Activated effector memory CD4-positive, alpha-beta T cell treated with anti-CD3 and anti-CD28 coated beads, Interleukin-2, amount 50 U/mL, for 16 hours (primary cell): ENCODE measurements around the gene PLEKHA7.
"Not testable (repeated sequence)": the region's sequence is repeated elsewhere in the genome, so short reads cannot be mapped to it uniquely, and the experiment has no call there.

Experiments used
- DNase-seq: peaks from one replicate; pipeline ENCODE4 v3.0.0-alpha.2; 2020

The PLEKHA7 gene

DNA sequence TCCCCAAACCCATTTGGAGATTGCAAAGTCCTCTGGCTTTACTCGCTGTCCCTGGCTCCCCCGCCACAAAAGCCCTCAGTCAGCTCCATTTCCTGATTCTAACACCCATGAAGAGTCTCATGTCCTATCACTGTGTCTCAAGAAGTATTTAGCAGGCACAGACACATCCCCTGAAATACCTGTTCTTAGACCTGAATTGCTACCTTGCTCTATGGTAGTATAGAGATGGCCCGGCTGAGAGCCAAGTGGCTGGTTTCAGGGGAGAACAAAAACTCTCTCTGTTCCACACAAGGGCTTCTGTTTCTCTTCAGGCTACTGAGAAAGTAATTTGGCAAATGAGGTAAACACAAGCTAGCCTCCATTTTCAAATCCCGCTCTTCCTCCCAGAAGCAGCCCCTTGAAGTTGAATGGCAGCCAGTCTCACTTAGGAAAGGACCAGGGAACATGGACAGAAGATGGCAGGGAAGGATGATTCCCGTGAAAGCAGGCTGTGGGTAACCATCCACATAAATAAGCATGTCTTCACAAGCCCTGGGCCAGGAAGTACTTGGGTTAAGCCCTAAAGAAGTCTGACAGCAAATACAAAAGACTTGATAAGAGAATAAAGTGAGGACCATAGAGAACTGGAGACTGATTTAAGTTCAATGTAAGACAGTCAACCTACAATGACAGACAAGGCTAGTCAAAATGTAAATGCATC, 138.0 kb downstream of the PLEKHA7 start:
- DNase-seq: no peak

DNA sequence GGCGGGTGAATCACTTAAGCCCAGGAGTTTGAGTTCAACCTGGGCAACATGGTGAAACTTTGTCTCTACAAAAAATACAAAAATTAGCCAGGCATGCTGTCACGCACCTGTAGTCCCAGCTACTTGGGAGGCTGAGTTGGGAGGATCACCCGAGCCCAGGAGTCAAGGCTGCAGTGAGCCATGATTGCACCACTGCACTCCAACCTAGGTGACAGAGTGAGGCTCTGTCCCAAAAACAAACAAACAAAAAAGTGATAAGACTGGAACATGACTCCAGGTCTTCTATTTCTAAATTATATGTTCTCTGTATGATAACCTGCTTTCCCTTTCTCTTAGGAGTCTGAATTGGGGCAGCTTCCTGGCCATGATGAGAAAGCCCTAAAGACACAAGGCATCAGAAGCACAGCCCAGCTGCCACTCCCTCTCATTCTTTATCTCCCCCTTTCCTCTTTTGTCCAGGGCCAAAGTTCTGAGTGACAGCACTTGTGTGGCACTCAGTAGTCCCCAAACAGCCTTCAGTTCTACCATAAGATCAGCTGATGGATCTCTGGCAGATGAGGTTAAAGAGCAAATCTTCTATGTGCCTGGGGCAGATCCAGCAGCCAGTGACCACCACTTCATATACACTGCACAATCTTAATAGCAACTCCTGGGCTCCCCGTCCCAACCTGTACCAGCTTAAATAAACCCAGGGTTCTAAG, 139.8 kb downstream of the PLEKHA7 start:
- no peak for DNase-seq

DNA sequence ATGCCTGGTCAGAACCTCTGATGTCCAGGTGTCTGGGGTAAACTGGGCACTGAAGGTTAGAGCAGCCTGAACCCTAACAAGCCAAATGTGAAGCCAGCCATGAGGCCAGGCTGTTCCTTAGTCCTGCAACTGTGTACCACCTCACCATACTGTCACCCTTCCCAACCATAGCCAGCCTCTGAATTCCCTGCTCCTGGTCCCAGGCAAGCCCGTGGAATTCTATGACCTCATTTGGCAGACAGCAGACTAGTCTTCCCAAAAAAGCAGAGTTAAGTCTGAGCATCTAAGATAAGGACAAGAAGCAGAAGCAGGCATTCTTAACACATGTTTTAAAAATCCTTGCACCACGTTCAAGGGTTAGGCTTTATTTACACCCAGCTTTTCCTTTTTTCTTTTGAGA, 140.9 kb downstream of the PLEKHA7 start:
- DNase-seq: no peak

- DNase-seq: no peak
Measured at GRCh38 chr11:16871368-16871767, 142.8 kb downstream of the PLEKHA7 start.

DNA sequence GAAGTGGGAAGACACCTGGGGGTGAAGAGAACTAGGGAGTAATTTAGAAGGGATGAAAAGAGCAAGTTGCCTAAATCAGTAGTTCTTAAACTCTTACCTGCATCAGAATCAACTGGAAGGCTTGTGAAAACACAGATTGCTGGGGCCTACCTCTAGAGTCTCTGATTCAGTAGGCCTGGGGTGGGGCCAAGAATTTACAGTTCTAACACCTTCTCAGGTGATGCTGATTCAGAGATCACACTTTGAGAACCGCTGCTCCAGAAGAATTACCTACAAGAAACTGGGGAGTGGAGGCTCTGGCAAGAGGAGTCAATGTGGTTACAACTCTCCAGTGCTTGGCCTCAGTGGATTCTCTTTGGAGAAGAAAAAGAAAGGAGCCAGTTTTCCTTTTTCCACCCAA, 147.1 kb downstream of the PLEKHA7 start:
- no peak for DNase-seq

GRCh38 chr11:16864428-16864827, 149.8 kb downstream of the PLEKHA7 start:
- not testable (repeated sequence) for DNase-seq

DNA sequence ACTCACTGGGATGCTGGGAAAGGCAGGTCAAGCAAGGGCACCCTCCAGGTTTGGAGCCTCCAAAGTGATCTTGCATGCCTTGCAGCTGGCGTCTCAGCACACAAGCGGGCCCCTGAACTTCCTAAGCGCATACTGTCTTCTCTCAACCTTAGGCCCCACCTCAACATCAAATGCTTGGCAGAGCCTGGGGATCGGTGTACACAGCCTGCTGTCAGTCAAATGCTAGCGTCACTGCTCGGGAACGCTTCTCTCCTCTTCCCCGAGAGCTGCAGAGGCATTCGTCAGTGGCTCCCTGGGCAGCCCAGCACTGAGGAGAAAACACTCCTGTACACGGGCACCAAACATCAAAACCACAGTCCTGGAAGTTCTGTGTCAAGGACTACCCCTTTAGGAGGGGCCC, 150.8 kb downstream of the PLEKHA7 start:
- no peak for DNase-seq

- no peak for DNase-seq
Measured at GRCh38 chr11:16862726-16863125, 151.5 kb downstream of the PLEKHA7 start.

DNA sequence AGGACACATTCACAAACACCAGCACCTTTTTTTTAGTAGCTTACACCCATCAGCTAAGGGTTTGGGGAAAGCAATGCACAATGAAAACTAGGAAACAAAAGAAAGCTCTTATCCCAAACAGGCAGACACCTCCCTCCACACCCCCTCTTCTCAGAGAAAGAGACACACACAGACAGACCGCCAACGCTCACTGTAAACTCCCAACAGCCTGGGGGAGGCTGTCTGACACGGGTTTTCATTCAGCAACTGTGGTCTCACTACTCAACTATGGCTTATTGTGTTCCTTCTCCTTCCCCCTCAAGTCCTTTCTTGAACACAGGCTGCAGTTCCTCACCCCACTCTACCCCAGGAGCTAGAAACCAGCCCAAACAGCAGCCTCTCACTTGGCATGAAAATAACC, 152.4 kb downstream of the PLEKHA7 start:
- no peak for DNase-seq

DNA sequence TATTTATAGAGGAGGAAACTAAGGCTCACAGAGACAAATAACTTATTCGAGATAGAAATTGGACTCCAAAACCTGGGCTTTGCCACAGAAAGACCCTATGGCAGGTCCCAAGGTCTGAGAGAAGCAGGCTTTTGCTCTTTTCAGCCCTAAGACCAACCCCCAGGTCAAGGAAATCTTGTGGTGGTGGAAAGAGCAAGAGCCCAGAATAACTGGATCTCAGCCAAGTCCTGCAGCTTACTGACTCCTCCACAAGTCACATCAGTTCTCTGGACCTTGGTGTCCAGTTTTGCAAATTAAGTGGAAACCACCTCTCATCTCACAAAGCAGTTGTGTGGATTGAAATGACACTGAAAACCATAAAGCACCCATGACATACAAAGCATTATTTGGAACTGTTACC, 153.6 kb downstream of the PLEKHA7 start:
- no peak for DNase-seq

GRCh38 chr11:16859651-16860050, 154.6 kb downstream of the PLEKHA7 start:
- no peak for DNase-seq

DNA sequence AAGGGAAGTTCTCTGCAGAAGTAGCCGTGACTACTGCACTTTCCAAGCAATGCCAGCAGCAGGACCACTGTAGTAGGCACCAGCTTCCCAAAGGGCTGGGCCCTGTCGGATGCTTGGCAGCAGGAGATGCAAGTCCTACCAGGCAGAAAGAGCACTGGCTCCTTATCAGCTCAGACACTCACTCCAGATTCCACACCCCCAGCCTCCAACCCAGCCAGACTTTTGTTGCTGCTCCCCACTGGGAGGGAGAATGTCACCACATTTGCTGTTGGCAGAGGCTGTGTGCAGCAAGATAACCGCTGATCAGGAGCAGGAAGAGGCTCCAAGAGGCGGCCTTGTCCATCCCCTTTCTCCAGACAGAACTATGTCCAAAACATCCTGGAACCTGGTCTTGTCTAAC, 157.0 kb downstream of the PLEKHA7 start:
- no peak for DNase-seq

- DNase-seq: no peak
Measured at GRCh38 chr11:16856022-16856471, 158.2 kb downstream of the PLEKHA7 start.

- no peak for DNase-seq
Measured at GRCh38 chr11:16854979-16855378, 159.2 kb downstream of the PLEKHA7 start.

DNA sequence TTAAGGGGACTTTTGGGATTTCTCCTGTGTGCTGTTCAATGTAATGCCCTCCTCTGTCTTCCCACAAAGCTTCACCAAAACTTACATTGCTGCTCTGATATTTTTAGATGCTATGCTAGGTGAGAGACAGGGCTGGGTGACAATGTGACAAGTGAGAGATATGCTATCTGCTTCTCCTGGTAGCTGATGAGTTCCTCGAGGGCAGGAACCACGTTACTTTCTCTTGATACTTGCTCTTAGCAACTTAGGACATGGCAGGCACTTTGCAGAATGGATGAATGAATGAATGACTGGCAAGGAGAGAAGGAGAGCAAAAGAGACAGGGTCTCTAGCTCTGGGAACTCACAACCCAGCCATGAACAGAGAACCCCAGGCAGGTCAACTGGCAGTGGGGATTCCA, 160.4 kb downstream of the PLEKHA7 start:
- no peak for DNase-seq

- no peak for DNase-seq
Measured at GRCh38 chr11:16853266-16853665, 160.9 kb downstream of the PLEKHA7 start.

- no peak for DNase-seq
Measured at GRCh38 chr11:16846305-16846704, 167.9 kb downstream of the PLEKHA7 start.

DNA sequence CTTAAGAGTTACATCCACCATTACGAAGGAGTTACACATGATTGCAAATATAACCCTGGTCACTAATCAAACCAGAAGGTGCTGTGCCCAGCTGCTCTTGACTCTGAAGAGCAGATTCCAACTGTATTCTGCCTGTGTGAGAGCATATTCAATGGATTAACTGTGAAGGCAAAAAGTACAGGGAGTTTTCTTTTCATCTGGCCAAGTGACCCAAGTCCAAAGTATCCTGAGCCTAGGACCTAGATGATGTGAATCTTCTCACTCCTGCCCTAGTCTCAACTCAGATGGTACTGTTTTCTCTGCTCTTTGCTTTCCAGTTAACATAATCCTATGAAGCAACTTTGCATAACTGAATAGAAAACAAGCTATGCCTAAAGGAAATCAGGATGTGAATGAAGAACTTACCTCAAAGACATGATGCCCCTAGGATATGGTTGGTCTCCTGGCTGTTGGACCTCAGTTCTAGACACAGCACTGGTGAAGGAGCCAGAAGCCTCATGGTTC, 169.9 kb downstream of the PLEKHA7 start:
- DNase-seq: no peak

GRCh38 chr11:16843294-16843693, 170.9 kb downstream of the PLEKHA7 start:
- DNase-seq: no peak

- DNase-seq: no peak
Measured at GRCh38 chr11:16841984-16842383, 172.2 kb downstream of the PLEKHA7 start.

- DNase-seq: no peak
Measured at GRCh38 chr11:16841481-16841880, 172.7 kb downstream of the PLEKHA7 start.

- DNase-seq: no peak
Measured at GRCh38 chr11:16840951-16841350, 173.3 kb downstream of the PLEKHA7 start.

- no peak for DNase-seq
Measured at GRCh38 chr11:16839821-16840220, 174.4 kb downstream of the PLEKHA7 start.

DNA sequence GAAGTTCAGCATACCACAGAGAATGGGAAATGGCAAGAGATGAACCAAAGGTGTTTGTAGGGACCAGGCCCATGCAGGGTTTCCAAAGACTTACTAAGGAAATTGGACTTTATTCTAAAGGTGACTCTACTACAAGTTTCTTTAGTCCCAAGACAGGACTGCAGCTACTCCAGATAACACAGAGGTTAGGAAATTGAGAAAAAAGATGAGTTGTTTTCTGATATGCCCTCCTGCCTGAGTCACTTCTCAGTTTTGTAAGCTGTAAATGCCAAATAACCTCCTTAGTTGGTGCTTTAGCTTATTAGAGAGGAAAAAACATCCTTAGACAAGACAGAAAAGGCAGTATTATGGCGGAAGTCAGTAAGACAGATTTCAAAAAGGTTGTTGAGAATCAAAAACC, 179.8 kb downstream of the PLEKHA7 start:
- DNase-seq: no peak

DNA sequence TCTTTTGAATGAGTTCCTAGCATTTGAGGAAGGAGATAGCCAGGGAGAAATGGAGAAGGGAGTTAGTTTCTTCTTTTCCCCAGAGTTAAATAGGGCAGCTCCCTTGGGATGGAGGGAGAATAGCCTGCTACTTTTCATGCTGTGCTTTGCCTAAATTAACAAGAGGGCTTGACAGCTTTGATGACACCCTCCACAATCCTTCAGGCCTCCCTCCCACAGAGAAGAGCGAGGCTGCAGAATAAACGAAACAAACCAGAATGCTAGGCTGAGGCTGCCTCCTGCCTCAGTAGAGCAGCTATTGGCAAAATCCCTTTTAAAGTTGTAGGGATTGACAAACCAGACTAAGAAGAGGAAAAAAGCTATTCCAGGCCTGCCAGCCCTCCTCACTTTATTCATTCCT, 181.2 kb downstream of the PLEKHA7 start:
- DNase-seq: no peak
